K562 (cell line): ENCODE data around the gene GPD2. TPM values are rescaled to one million over a fixed set of nuclear protein-coding genes. Genes with fewer than 3 reads are reported as not detected.

ENCODE experiments used
- ATAC-seq: fragments of 200-7000 bp; cut with Tn5 transposase; 3 replicates; pipeline ENCODE4 v1.9.1; 2020; ENCODE audit warnings: moderate library complexity
- BruUV-seq: library from RNA; stranded (reverse); fragments of 400-500 nt; replicated peaks from 2 replicates; lab custom pipeline; 2021; lab: Mats Ljungman, UMichigan
- CTCF ChIA-PET: fragments of 300-600 bp; formaldehyde crosslinking; extraction: SDS; loops from one replicate; lab custom pipeline; 2021; ENCODE audit warnings: low intra/inter-chr PET ratio; lab: Yijun Ruan, JAX
- POLR2A ChIA-PET: fragments of 300-600, 350-650 bp; sonication (Branson Sonifier 250); formaldehyde crosslinking; extraction: SDS; loops from one replicate; lab custom pipeline; 2021; ENCODE audit warnings: antibody characterized with exemption, inconsistent platforms; lab: Yijun Ruan, JAX
- DNase-seq, 4 experiments: peaks; one replicate each; pipeline versions ENCODE4 v3.0.0 to v3.0.0-alpha.2; 2011 to 2018; ENCODE audit warnings: low spot score in 3 of 4, mixed read lengths in 3 of 4; ENCODE audit errors: extremely low read depth in 1 of 4
- FAIRE-seq: peaks from 2 replicates; lab custom pipeline; 2011; peaks lifted over from hg19 to GRCh38; lab: Jason Lieb, UNC
- H2AFZ ChIP-seq: 2 replicates; pipeline ENCODE4 v1.6.0; 2011; ENCODE audit warnings: low read depth, low read length, control low read depth, inconsistent platforms
- H3K27ac ChIP-seq: fragments of 200-600 bp; 3 replicates; pipeline ENCODE4 v1.8.0; 2011; ENCODE audit warnings: low read depth, mild to moderate bottlenecking, control low read depth, inconsistent platforms, low read length, moderate library complexity, mixed read lengths; ENCODE audit errors: extremely low read depth
- H3K27me3 ChIP-seq, 2 experiments: fragments of 300-600 bp in 1 of 2; 2 replicates in 1 of 2; 3 replicates in 1 of 2; pipeline versions ENCODE4 v1.6.0 to v1.8.0; 2011; ENCODE audit warnings: inconsistent platforms in 2 of 2, low read length in 2 of 2, mild to moderate bottlenecking in 1 of 2, mixed read lengths in 1 of 2, moderate library complexity in 1 of 2; ENCODE audit not compliant: control insufficient read depth in 2 of 2, insufficient read depth in 2 of 2
- H3K36me3 ChIP-seq: fragments of 300-600 bp; 3 replicates; pipeline ENCODE4 v1.8.0; 2011; ENCODE audit warnings: mild to moderate bottlenecking, low read length, inconsistent platforms; ENCODE audit not compliant: control insufficient read depth, insufficient read depth
- H3K4me1 ChIP-seq, 2 experiments: fragments of 200-600 bp in 1 of 2; replicated peaks in 1 of 2; 2 replicates in 1 of 2; 3 replicates in 1 of 2; pipeline versions ENCODE4 v1.5.1 to v1.8.0; 2011; ENCODE audit warnings: inconsistent platforms in 2 of 2, low read length in 2 of 2, mild to moderate bottlenecking in 1 of 2, mixed read lengths in 1 of 2, moderate library complexity in 1 of 2; ENCODE audit not compliant: control insufficient read depth in 2 of 2, insufficient read depth in 2 of 2
- H3K4me2 ChIP-seq: 2 replicates; pipeline ENCODE4 v1.6.1; 2011; ENCODE audit warnings: low read length, control low read depth, inconsistent platforms, mixed read lengths; ENCODE audit not compliant: insufficient read depth
- H3K4me3 ChIP-seq: fragments of 200-600 bp; sonication (generic), shearing (Covaris generic); 2 replicates; pipeline ENCODE4 v1.5.1; 2016; ENCODE audit warnings: control low read depth, inconsistent platforms
- H3K79me2 ChIP-seq: fragments of 200-600 bp; 3 replicates; pipeline ENCODE4 v1.8.0; 2011; ENCODE audit warnings: low read length, inconsistent platforms; ENCODE audit not compliant: control insufficient read depth, insufficient read depth
- H3K9ac ChIP-seq, 2 experiments: 2 replicates each; pipeline versions ENCODE4 v1.6.0 to v1.6.1; 2011; ENCODE audit warnings: low read depth in 2 of 2, low read length in 2 of 2, control low read depth in 1 of 2, inconsistent platforms in 1 of 2, mild to moderate bottlenecking in 1 of 2, mixed read lengths in 1 of 2; ENCODE audit not compliant: insufficient read depth in 1 of 2
- H3K9me1 ChIP-seq: one replicate; pipeline ENCODE4 v1.6.0; 2011; ENCODE audit warnings: inconsistent platforms, mild to moderate bottlenecking, low read length, moderate library complexity; ENCODE audit not compliant: control insufficient read depth, insufficient read depth
- H3K9me3 ChIP-seq: replicated peaks from 2 replicates; pipeline ENCODE4 v1.5.1; 2011; ENCODE audit warnings: low read depth, low read length, inconsistent platforms; ENCODE audit not compliant: control insufficient read depth, insufficient read depth
- H4K20me1 ChIP-seq: replicated peaks from 2 replicates; pipeline ENCODE4 v1.6.1; 2011; ENCODE audit warnings: low read length, inconsistent platforms, mixed read lengths; ENCODE audit not compliant: control insufficient read depth, insufficient read depth
- HNRNPK ChIP-seq: fragments of 200-400 bp; formaldehyde crosslinking; IDR thresholded peaks from one replicate; pipeline ENCODE4 v1.6.1; 2018; ENCODE audit warnings: mild to moderate bottlenecking, low read depth, low read length; ENCODE audit not compliant: poor library complexity, severe bottlenecking
- MAFG ChIP-seq: fragments of 450-650 bp; conservative IDR thresholded peaks from 2 replicates; pipeline ENCODE4 v1.6.1; 2016; ENCODE audit warnings: missing genetic modification characterization, missing compliant biosample characterization
- POLR2B ChIP-seq: fragments of 450-650 bp; IDR thresholded peaks from 2 replicates; pipeline ENCODE4 v1.6.1; 2018; ENCODE audit warnings: low read depth; ENCODE audit not compliant: partially characterized antibody
- SMARCA4 ChIP-seq: fragments of 450-650 bp; IDR thresholded peaks from 2 replicates; pipeline ENCODE4 v1.6.1; 2016
- SREBF2 ChIP-seq: sonication (generic); formaldehyde crosslinking; IDR thresholded peaks from 2 replicates; pipeline ENCODE4 v1.4.0; 2020; ENCODE audit warnings: mild to moderate bottlenecking, missing genetic modification reagents
- TAL1 ChIP-seq: fragments of 450-650 bp; IDR thresholded peaks from 2 replicates; pipeline ENCODE4 v1.6.1; 2016; ENCODE audit warnings: mild to moderate bottlenecking
- THRAP3 ChIP-seq: fragments of 450-650 bp; IDR thresholded peaks from 2 replicates; pipeline ENCODE4 v1.6.1; 2016; ENCODE audit warnings: mild to moderate bottlenecking, inconsistent platforms, borderline replicate concordance
- WGBS: fragments of 100-300 bp; shearing (Covaris generic); methylation state at CpG from one replicate; pipeline ENCODE4 v1.1.6; 2016; ENCODE audit warnings: low coverage, mixed read lengths; ENCODE audit not compliant: insufficient coverage; ENCODE audit errors: missing lambda C conversion rate; 5-methylcytosine and 5-hydroxymethylcytosine counted together
- in situ Hi-C: fragments of 300-500 bp; cut with MboI; formaldehyde crosslinking; loops from 4 replicates; pipeline ENCODE4 v1.15.0; 2018; ENCODE audit warnings: inconsistent platforms, mixed read lengths
- intact Hi-C: fragments of 100-400 bp; cut with micrococcal nuclease; formaldehyde crosslinking; loops from 2 replicates; pipeline ENCODE4 v1.14.2; 2022
- polyA plus RNA-seq, 8 experiments: library from polyadenylated mRNA; depleted of rRNA in 4 of 8; stranded (reverse) in 5 of 8; unstranded in 3 of 8; fragments of >200 nt; fragmentation: Nextera tagmentation in 2 of 8; fragmentation: Illumina TruSeq in 1 of 8; extraction: Ambion mirVana in 2 of 8; extraction: Trizol in 1 of 8; gene quantifications; 2 replicates each; pipeline versions ENCODE4 v1.2.1 to v1.2.3, GENCODE V29; 2011 to 2014; ENCODE audit warnings: inconsistent platforms in 1 of 8, missing spikeins in 1 of 8
- total RNA-seq, 7 experiments: library from RNA; depleted of rRNA in 6 of 7; stranded (reverse); fragments of >200 nt in 6 of 7; fragmentation: Illumina TruSeq in 2 of 7; extraction: Trizol in 2 of 7; gene quantifications; 2 replicates each; pipeline versions ENCODE4 v1.2.1 to v1.2.3, GENCODE V29; 2011 to 2021; ENCODE audit warnings: low replicate concordance in 1 of 7
- TF ChIP-seq, protein P1 (sequence below): fragments of 250-450 bp; sonication (Bioruptor Pico); IDR thresholded peaks from 2 replicates; pipeline ENCODE4 v1.5.1; 2021; ENCODE audit warnings: mild to moderate bottlenecking
- TF ChIP-seq, protein P2 (sequence below), 2 experiments: fragments of 250-450 bp in 1 of 2; fragments of 450-650 bp in 1 of 2; sonication (Bioruptor Pico) in 1 of 2; IDR thresholded peaks; 2 replicates each; pipeline versions ENCODE4 v1.6.1 to v1.8.0; 2016 to 2021; ENCODE audit warnings: mild to moderate bottlenecking in 2 of 2, moderate library complexity in 2 of 2, missing compliant biosample characterization in 1 of 2, missing genetic modification characterization in 1 of 2
- TF ChIP-seq, protein P3 (sequence below), 2 experiments: fragments of 450-650 bp; conservative IDR thresholded peaks; 2 replicates each; pipeline ENCODE4 v1.6.1; 2017; ENCODE audit warnings: mild to moderate bottlenecking in 2 of 2, moderate library complexity in 2 of 2
- TF ChIP-seq, protein P4 (sequence below): fragments of 450-650 bp; IDR thresholded peaks from 2 replicates; pipeline ENCODE4 v1.6.1; 2018; ENCODE audit warnings: mild to moderate bottlenecking, low read depth; ENCODE audit not compliant: partially characterized antibody

Gene GPD2
- total and polyA plus RNA-seq, 9 of the 15 experiments (the other 6 are each of a cell fraction or from before 2014, with no cell fraction given): 5.2 to 39.2 (median 19.0) TPM

DNA sequence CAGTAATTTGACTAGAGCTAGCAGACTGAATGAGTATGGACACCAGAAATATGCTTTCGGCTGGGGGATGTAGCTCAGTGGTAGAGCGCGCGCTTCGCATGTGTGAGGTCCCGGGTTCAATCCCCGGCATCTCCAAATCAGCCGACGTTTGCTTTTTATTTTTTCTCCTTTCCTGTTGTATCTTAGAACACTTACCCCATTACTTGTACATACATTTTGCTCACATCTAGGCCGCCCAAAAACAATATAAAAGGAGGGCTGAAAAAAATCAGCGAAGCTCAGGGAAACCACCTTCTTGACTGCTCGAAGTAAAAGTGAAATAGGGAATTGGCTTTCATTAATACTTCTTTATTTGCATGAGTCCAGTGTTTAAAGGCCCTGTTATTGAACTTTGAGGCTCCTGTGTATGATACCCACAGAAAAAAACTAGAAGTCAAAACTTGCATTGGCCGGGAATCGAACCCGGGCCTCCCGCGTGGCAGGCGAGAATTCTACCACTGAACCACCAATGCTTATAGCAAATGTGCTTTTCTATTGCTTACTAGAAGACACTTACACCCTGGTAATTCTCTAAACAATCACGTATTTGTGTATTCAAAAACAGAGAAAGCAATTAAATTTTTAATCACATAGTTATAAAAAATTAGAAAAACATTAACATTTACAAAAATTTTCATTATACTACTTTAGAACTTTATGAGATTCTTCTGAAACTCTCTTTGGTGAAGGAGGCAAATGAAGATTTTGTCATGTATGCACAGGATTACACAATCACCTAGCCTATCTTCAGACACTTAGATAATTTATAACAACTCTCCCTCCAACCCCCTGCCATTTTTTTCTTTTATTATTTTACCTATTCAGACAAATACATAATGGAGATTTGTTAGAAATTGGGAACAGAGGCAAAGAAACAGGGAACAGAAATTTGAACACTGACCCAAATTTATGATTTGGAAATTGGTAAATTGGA is 35.2 kb upstream of the GPD2 start:
- POLR2A ChIA-PET: interaction anchor here (0.9 to 1.6 kb wide), 4 partner anchors 18 to 60 kb away, joined by 3 to 6 read pairs (median 4); no protein-coding TSS in a partner anchor
- CTCF ChIA-PET: no interaction called here
- 1% methylated on average over 19 of the region's 19 CpGs for WGBS
- Histone ChIP-seq H3K36me3 (no peaks in the 10 kb centered on the region), H3K9ac (peak overlapping the region in 1 of 2 experiments; percentile 81; a peak in 2 of 4 replicates), H3K27ac (peak overlapping the region; percentile 77), H3K4me1 (peaks cover 8 to 18% of the 10 kb centered on the region in 2 experiments; a peak in 4 of 5 replicates), H4K20me1 (0 out of 2 replicates have a peak, but pooled peaks cover 3% of the 10 kb centered on the region), H3K4me3 (peak overlapping the region; percentile 63), H2AFZ (peak overlapping the region; percentile 97), H3K79me2 (no peaks in the 10 kb centered on the region), H3K9me3 (no peaks in the 10 kb centered on the region), H3K4me2 (peak overlapping the region; percentile 86), H3K9me1 (no peaks in the 10 kb centered on the region), H3K27me3 (no peaks in the 10 kb centered on the region)
- in situ Hi-C loops (no loop called here), intact Hi-C loops (loop anchor here (1.0 to 10.0 kb wide), 5 partner anchors 35 to 1039 kb away; partner anchors contain the start of gene GPD2)
- BruUV-seq: no TSS peak
- peak; percentile 84 for ATAC-seq
- DNase-seq: peak; percentile 73 to 84 (median 74)
- peak; percentile 23 for FAIRE-seq
- TF ChIP-seq SREBF2 (CRISPR knock-in tag) (0 out of 2 replicates have a peak, but pooled peaks have one; percentile 45), MAFG (tag) (0 out of 2 replicates have a peak, but pooled peaks have one; percentile 4), HNRNPK (no peak), SMARCA4 (0 out of 2 replicates have a peak, but pooled peaks have one; percentile 28), TAL1 (no peak; the same call in 1 of the 2 replicates), POLR2B (no peak), THRAP3 (no peak)
- TF ChIP-seq, protein P1, sequence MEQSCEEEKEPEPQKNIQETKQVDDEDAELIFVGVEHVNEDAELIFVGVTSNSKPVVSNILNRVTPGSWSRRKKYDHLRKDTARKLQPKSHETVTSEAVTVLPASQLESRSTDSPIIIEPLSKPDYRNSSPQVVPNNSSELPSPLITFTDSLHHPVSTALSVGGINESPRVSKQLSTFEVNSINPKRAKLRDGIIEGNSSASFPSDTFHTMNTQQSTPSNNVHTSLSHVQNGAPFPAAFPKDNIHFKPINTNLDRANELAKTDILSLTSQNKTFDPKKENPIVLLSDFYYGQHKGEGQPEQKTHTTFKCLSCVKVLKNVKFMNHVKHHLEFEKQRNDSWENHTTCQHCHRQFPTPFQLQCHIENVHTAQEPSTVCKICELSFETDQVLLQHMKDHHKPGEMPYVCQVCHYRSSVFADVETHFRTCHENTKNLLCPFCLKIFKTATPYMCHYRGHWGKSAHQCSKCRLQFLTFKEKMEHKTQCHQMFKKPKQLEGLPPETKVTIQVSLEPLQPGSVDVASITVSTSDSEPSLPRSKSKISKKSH (CRISPR knock-in tag): no peak
- TF ChIP-seq, protein P2, sequence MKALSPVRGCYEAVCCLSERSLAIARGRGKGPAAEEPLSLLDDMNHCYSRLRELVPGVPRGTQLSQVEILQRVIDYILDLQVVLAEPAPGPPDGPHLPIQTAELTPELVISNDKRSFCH (CRISPR knock-in tag; IDR thresholded peaks at IDR 0.05): no peak
- TF ChIP-seq, protein P2 (tag; IDR thresholded peaks at IDR 0.05): no peak; the same call in none of the 2 replicates
- TF ChIP-seq, protein P3, sequence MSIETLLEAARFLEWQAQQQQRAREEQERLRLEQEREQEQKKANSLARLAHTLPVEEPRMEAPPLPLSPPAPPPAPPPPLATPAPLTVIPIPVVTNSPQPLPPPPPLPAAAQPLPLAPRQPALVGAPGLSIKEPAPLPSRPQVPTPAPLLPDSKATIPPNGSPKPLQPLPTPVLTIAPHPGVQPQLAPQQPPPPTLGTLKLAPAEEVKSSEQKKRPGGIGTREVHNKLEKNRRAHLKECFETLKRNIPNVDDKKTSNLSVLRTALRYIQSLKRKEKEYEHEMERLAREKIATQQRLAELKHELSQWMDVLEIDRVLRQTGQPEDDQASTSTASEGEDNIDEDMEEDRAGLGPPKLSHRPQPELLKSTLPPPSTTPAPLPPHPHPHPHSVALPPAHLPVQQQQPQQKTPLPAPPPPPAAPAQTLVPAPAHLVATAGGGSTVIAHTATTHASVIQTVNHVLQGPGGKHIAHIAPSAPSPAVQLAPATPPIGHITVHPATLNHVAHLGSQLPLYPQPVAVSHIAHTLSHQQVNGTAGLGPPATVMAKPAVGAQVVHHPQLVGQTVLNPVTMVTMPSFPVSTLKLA (conservative IDR thresholded peaks at IDR 0.05): peak; percentile 45 to 59; a peak in 3 of 4 replicates
- TF ChIP-seq, protein P4, sequence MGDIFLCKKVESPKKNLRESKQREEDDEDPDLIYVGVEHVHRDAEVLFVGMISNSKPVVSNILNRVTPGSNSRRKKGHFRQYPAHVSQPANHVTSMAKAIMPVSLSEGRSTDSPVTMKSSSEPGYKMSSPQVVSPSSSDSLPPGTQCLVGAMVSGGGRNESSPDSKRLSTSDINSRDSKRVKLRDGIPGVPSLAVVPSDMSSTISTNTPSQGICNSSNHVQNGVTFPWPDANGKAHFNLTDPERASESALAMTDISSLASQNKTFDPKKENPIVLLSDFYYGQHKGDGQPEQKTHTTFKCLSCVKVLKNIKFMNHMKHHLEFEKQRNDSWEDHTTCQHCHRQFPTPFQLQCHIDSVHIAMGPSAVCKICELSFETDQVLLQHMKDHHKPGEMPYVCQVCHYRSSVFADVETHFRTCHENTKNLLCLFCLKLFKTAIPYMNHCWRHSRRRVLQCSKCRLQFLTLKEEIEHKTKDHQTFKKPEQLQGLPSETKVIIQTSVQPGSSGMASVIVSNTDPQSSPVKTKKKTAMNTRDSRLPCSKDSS: no peak
